Measurements from ENCODE around the gene LRRIQ1.
"Not testable (repeated sequence)": the region's sequence is repeated elsewhere in the genome, so short reads cannot be mapped to it uniquely, and the experiment has no call there.

Gene LRRIQ1

GRCh38 chr12:85036234-85036707 lies at the start of gene LRRIQ1, which contains the start of gene TSPAN19:
TSS of gene LRRIQ1 (plus strand) at chr12:85036351. CDS start at chr12:85038177, 1,826 bp downstream.
TSS of gene TSPAN19 (minus strand) at chr12:85036277. CDS start at chr12:85029946, 6,331 bp downstream.
- no peak for DNase-seq

- no peak for DNase-seq
Measured at GRCh38 chr12:84986586-84986985, 49.6 kb upstream of the LRRIQ1 start.

GRCh38 chr12:84994426-84994825 lies 41.7 kb upstream of the LRRIQ1 start:
- DNase-seq = no peak

- DNase-seq = no peak
Measured at GRCh38 chr12:84995641-84996040, 40.5 kb upstream of the LRRIQ1 start.

- DNase-seq = no peak
Measured at GRCh38 chr12:84996759-84997158, 39.4 kb upstream of the LRRIQ1 start.

- DNase-seq = no peak
Measured at GRCh38 chr12:84998341-84998740, 37.8 kb upstream of the LRRIQ1 start.

- DNase-seq = no peak
Measured at GRCh38 chr12:85000729-85001128, 35.4 kb upstream of the LRRIQ1 start.

GRCh38 chr12:85002778-85003296 lies 33.3 kb upstream of the LRRIQ1 start:
- no peak for DNase-seq

- no peak for DNase-seq
Measured at GRCh38 chr12:85004204-85004603, 31.9 kb upstream of the LRRIQ1 start.

GRCh38 chr12:85005047-85005446 lies 31.1 kb upstream of the LRRIQ1 start:
- DNase-seq = not testable (repeated sequence)

GRCh38 chr12:85005615-85006014 lies 30.5 kb upstream of the LRRIQ1 start:
- no peak for DNase-seq

GRCh38 chr12:85006206-85006605 lies 29.9 kb upstream of the LRRIQ1 start:
- DNase-seq = no peak

- DNase-seq = no peak
Measured at GRCh38 chr12:85007836-85008235, 28.3 kb upstream of the LRRIQ1 start.

- no peak for DNase-seq
Measured at GRCh38 chr12:85016413-85016812, 19.7 kb upstream of the LRRIQ1 start.

- DNase-seq = no peak
Measured at GRCh38 chr12:85017133-85017532, 19.0 kb upstream of the LRRIQ1 start.

GRCh38 chr12:85017618-85018017 lies 18.5 kb upstream of the LRRIQ1 start:
- no peak for DNase-seq

GRCh38 chr12:85018098-85018497 lies 18.1 kb upstream of the LRRIQ1 start:
- DNase-seq = no peak

- no peak for DNase-seq
Measured at GRCh38 chr12:85029456-85029855, 6.7 kb upstream of the LRRIQ1 start.

- DNase-seq = no peak
Measured at GRCh38 chr12:85036733-85037132, 582 bp downstream of the LRRIQ1 start.

GRCh38 chr12:85041395-85041794 lies 5.2 kb downstream of the LRRIQ1 start:
- DNase-seq = no peak

- DNase-seq = no peak
Measured at GRCh38 chr12:85043829-85044228, 7.7 kb downstream of the LRRIQ1 start.

- no peak for DNase-seq
Measured at GRCh38 chr12:85057370-85057963, 21.3 kb downstream of the LRRIQ1 start.

GRCh38 chr12:85058339-85058738 lies 22.2 kb downstream of the LRRIQ1 start:
- no peak for DNase-seq

- no peak for DNase-seq
Measured at GRCh38 chr12:85059594-85059993, 23.4 kb downstream of the LRRIQ1 start.

GRCh38 chr12:85060916-85061315 lies 24.8 kb downstream of the LRRIQ1 start:
- no peak for DNase-seq

Measured in stimulated activated CD4-positive, alpha-beta T cell treated with anti-CD3 and anti-CD28 coated beads, Interleukin-4, amount 100 ng/mL, for 4 hours (primary cell).